ENCODE data around the gene ZYG11B. TPM values are rescaled to one million over a fixed set of nuclear protein-coding genes. Genes with fewer than 3 reads are reported as not detected.
"Not testable (repeated sequence)": the region's sequence is repeated elsewhere in the genome, so short reads cannot be mapped to it uniquely, and the experiment has no call there.

ZYG11B gene
- total and polyA plus RNA-seq, 3 experiments from 2014 or later: 11.2 to 11.9 (median 11.5) TPM

DNA sequence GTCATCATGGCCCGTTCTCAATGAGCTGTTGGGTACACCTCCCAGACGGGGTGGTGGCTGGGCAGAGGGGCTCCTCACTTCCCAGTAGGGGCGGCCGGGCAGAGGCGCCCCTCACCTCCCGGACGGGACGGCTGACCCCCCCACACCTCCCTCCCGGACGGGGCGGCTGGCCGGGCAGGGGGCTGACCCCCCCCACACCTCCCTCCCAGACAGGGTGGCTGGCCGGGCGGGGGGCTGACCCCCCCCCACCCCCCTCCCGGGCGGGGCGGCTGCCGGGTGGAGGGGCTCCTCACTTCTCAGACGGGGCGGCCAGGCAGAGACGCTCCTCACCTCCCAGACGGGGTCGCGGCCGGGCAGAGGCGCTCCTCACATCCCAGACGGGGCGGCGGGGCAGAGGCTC lies 143.5 kb downstream of the ZYG11B start:
- DNase-seq; H3K27ac ChIP-seq (ENCODE audit: low read depth, low read length); H3K9me3 ChIP-seq (ENCODE audit: low read length); H3K36me3 Mint-ChIP-seq; H3K9me3 Mint-ChIP-seq; H3K4me1 ChIP-seq (ENCODE audit: insufficient read depth, low read length); H3K4me1 Mint-ChIP-seq; H3K4me3 ChIP-seq (ENCODE audit: low read length); H3K36me3 ChIP-seq (ENCODE audit: insufficient read depth, low read length); H3K27ac Mint-ChIP-seq; H3K27me3 ChIP-seq (ENCODE audit: insufficient read depth, low read length, poor library complexity, severe bottlenecking); POLR2A ChIA-PET; H3K4me3 Mint-ChIP-seq; CTCF ChIA-PET: not testable (repeated sequence)
- H3K27me3 Mint-ChIP-seq: peaks cover 4 to 18% of the 10 kb centered on the region in 2 donors

DNA sequence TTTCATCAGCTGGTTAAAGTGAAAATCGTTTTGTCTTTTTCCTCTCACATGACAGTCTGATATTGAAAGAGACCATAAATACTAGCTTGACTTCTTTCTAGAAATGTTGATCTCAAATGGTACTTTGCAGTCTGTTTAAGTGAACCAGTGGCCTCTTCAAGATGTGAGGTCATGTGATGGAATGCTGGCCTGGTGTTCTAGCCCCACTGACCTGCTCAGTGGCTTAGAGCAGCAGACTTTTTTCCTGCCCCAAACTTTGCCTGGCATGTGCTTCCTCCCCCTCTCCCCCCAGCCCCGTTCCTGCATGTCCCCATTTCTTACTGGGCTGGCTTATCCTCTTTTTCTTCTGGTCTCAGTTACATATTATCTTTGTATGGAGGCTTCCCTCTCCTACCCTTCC lies 150.6 kb downstream of the ZYG11B start:
- Mint-ChIP-seq H3K36me3 (no peaks in the 10 kb centered on the region), H3K27ac (no peak overlapping the region), H3K4me3 (no peak overlapping the region), H3K4me1 (no peaks in the 10 kb centered on the region), H3K27me3 (peaks cover 0 to 9% of the 10 kb centered on the region in 2 donors), H3K9me3 (no peaks in the 10 kb centered on the region)
- no peaks in the 10 kb centered on the region for H3K27me3 ChIP-seq (ENCODE audit: insufficient read depth, low read length, poor library complexity, severe bottlenecking)
- H3K36me3 ChIP-seq (ENCODE audit: insufficient read depth, low read length): no peaks in the 10 kb centered on the region
- H3K9me3 ChIP-seq (ENCODE audit: low read length): no peaks in the 10 kb centered on the region
- no peaks in the 10 kb centered on the region for H3K4me1 ChIP-seq (ENCODE audit: insufficient read depth, low read length)
- no peak overlapping the region for H3K27ac ChIP-seq (ENCODE audit: low read depth, low read length)
- H3K4me3 ChIP-seq (ENCODE audit: low read length): no peak overlapping the region
- DNase-seq: no peak
- CTCF ChIA-PET: no interaction called here
- POLR2A ChIA-PET: no interaction called here

Other genes starting within 250 kb of the ZYG11B start
- gene TUT4, start 173.4 kb upstream of the ZYG11B start, total RNA-seq: 10 to 100 TPM; 54.1 to 63.1 TPM
- gene TUT4, start 173.4 kb upstream of the ZYG11B start, polyA plus RNA-seq: 40.1 TPM
- 10 to 100 TPM; 29.9 to 30.0 TPM for gene GPX7, start 124.1 kb upstream of the ZYG11B start, total RNA-seq
- gene GPX7, start 124.1 kb upstream of the ZYG11B start, polyA plus RNA-seq: 31.9 TPM
- 10 to 100 TPM; 15.7 to 16.7 TPM for gene SHISAL2A, start 93.3 kb upstream of the ZYG11B start, total RNA-seq
- 11.3 TPM for gene SHISAL2A, start 93.3 kb upstream of the ZYG11B start, polyA plus RNA-seq
- gene COA7, start 28.1 kb upstream of the ZYG11B start, total RNA-seq: 10 to 100 TPM; 39.8 to 41.2 TPM
- 3.2 TPM for gene COA7, start 28.1 kb upstream of the ZYG11B start, polyA plus RNA-seq
- gene ZYG11A, start 116.3 kb downstream of the ZYG11B start, total RNA-seq: under 1 TPM; 0.04 to 0.07 TPM
- gene ZYG11A, start 116.3 kb downstream of the ZYG11B start, polyA plus RNA-seq: not detected
- 10 to 100 TPM; 26.5 to 29.9 TPM for gene ECHDC2, start 195.3 kb downstream of the ZYG11B start, total RNA-seq
- 32.3 TPM for gene ECHDC2, start 195.3 kb downstream of the ZYG11B start, polyA plus RNA-seq
- 10 to 100 TPM; 66.0 to 69.0 TPM for gene SCP2, start 200.8 kb downstream of the ZYG11B start, total RNA-seq
- 162 TPM for gene SCP2, start 200.8 kb downstream of the ZYG11B start, polyA plus RNA-seq

Measured in CD8-positive, alpha-beta memory T cell (primary cell).